ENCODE results near the gene YBX2.
A peak's percentile ranks its signal among the peaks of the same experiment; 100 is the strongest.

The YBX2 gene

DNA sequence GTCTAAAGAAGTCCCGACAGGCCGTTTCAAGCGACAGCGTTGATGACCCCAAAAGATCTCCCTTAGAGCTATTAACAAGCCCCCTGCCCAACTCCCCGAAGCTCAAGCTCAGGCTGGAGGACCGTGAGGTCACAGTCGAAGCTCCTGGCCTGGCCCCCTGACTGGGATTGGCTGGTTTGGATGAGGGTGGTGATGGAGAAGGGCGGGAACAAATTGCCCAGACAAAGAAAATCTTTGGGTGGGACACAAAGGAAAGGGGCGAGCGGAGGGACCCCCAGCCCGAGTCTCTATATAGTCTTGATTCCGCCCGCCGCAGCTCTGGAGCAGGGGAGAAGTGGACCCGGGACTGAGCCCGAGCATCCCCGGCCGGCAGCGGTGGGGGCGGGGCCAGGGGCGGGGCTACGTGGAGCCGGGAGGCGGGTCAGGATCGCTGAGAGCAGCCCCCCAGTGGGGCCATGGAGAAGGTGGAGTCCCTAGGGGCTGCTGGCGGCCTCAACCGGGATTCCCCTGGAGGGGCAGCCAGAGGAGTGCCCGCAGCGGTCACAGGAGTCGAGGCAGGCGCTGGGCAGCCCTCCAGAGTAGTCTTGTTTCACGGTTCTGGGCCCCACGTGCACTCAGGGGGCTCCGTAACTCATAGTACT is 35.7 kb upstream of the YBX2 start:
- peak overlapping the region; percentile 91 for H3K9ac ChIP-seq (ENCODE audit: low read length)
- H3K9me3 ChIP-seq (ENCODE audit: control insufficient read depth, low read depth, low read length) = no peaks in the 10 kb centered on the region
- H3K27ac ChIP-seq (ENCODE audit: low read length) = peak overlapping the region; percentile 96
- peaks cover 11% of the 10 kb centered on the region for H3K36me3 ChIP-seq (ENCODE audit: control insufficient read depth, low read depth, low read length)
- H3K4me1 ChIP-seq (ENCODE audit: control insufficient read depth, low read depth, low read length) = no peaks in the 10 kb centered on the region
- H3K27me3 ChIP-seq (ENCODE audit: control insufficient read depth, insufficient read depth, low read length) = no peaks in the 10 kb centered on the region
- H3K4me3 ChIP-seq (ENCODE audit: low read length) = peak overlapping the region; percentile 97

DNA sequence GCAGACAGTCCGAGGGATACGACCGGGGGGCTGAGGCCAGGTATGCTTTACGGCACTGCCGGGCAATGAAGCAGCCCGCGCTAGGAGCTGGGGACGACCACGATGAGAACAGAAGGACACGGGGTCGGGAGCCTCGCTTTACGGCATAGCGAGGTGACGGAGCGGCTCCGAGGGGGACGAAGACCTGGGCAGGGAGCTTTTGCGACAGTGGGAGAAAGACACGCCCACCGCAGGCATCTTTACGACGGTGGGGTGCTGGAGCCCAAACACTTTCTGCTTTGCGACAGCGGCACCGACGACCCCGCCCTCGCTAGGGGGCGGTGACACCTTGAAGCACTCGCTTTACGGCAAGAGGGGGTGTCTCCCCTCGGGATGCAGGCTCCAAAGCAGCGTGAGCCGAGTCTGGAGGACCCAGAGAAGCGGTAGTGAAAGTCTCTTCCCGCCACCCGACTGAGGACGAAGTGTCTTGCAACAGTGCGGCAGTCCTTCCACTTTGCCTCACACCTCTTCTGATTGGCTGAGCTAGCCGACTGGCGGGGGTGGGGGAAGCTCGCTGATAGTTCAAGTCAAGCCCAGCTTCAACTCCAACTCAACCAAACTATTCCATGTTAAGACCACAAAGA is 35.0 kb upstream of the YBX2 start:
- Histone ChIP-seq H3K9ac (ENCODE audit: low read length) (peak overlapping the region; percentile 91), H3K27me3 (ENCODE audit: control insufficient read depth, insufficient read depth, low read length) (no peaks in the 10 kb centered on the region), H3K27ac (ENCODE audit: low read length) (peak overlapping the region; percentile 96), H3K36me3 (ENCODE audit: control insufficient read depth, low read depth, low read length) (peaks cover 11% of the 10 kb centered on the region), H3K9me3 (ENCODE audit: control insufficient read depth, low read depth, low read length) (no peaks in the 10 kb centered on the region), H3K4me1 (ENCODE audit: control insufficient read depth, low read depth, low read length) (no peaks in the 10 kb centered on the region), H3K4me3 (ENCODE audit: low read length) (peak overlapping the region; percentile 97)

DNA sequence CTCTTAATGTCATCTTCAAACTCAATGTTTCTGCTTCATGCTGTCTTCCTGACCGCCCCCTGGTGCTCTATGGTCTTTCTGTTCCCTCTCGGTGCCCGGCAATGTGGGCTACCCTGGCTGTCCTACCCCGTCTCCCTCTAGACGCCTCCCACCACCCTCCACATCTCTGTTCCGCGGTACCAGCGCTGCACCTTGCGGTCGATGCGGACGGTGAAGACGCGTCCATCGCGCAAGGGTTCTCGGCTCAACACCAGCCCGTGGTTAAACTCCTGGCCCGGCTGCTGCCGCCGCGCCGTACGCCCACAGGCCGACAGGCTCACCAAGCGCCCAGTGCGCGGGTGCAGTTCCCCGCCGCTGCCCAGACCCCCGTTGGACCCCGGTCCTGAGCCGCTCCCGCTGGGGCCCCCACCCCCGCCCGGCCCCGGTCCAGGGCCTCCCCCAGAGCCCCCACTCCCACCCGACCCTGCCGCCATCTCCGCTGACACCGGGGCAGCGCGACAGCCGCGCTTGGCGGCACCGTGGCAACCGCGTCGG is 34.5 kb upstream of the YBX2 start, which contains the start of gene NEURL4:
Gene NEURL4, minus strand, starts transcription at position 496 of the 534 bp plus-strand sequence. Its CDS starts 23 bp downstream, at position 473.
- Histone ChIP-seq H3K27ac (ENCODE audit: low read length) (peak within 1 kb of the TSS; percentile 96), H3K4me1 (ENCODE audit: control insufficient read depth, low read depth, low read length) (no peaks in the 10 kb centered on the region), H3K27me3 (ENCODE audit: control insufficient read depth, insufficient read depth, low read length) (no peaks in the 10 kb centered on the region), H3K36me3 (ENCODE audit: control insufficient read depth, low read depth, low read length) (peaks cover 11% of the 10 kb centered on the region), H3K9me3 (ENCODE audit: control insufficient read depth, low read depth, low read length) (no peaks in the 10 kb centered on the region), H3K9ac (ENCODE audit: low read length) (peak within 1 kb of the TSS; percentile 91), H3K4me3 (ENCODE audit: low read length) (peak within 1 kb of the TSS; percentile 97)

GRCh38 chr17:7328009-7328408 is 33.6 kb upstream of the YBX2 start:
- Histone ChIP-seq H3K4me1 (ENCODE audit: control insufficient read depth, low read depth, low read length) (no peaks in the 10 kb centered on the region), H3K27me3 (ENCODE audit: control insufficient read depth, insufficient read depth, low read length) (no peaks in the 10 kb centered on the region), H3K4me3 (ENCODE audit: low read length) (peak overlapping the region; percentile 97), H3K9me3 (ENCODE audit: control insufficient read depth, low read depth, low read length) (no peaks in the 10 kb centered on the region), H3K36me3 (ENCODE audit: control insufficient read depth, low read depth, low read length) (peaks cover 17% of the 10 kb centered on the region), H3K9ac (ENCODE audit: low read length) (no peak overlapping the region), H3K27ac (ENCODE audit: low read length) (no peak overlapping the region)

DNA sequence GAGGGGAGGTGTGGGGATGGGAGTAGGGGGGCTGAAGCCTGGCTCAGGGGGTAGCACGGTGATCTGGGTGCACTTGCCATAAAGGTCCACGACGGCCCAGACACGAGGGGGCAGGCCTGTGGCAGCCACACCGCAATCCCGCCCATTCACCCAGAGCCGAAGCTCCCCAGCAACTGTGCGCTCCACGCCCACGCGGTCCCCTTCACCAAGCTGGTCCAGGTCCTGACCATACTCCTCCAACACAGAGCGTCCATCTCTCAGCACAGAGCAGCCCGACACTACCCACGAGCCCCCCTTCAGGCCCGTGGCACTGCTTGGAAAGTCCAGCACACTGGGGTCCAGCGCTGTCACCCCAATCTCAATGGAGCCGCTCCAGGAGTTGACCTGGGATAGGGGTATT is 33.1 kb upstream of the YBX2 start:
- Histone ChIP-seq H3K27ac (ENCODE audit: low read length) (no peak overlapping the region), H3K4me1 (ENCODE audit: control insufficient read depth, low read depth, low read length) (no peaks in the 10 kb centered on the region), H3K27me3 (ENCODE audit: control insufficient read depth, insufficient read depth, low read length) (no peaks in the 10 kb centered on the region), H3K36me3 (ENCODE audit: control insufficient read depth, low read depth, low read length) (peaks cover 22% of the 10 kb centered on the region), H3K9ac (ENCODE audit: low read length) (no peak overlapping the region), H3K4me3 (ENCODE audit: low read length) (no peak overlapping the region), H3K9me3 (ENCODE audit: control insufficient read depth, low read depth, low read length) (no peaks in the 10 kb centered on the region)

DNA sequence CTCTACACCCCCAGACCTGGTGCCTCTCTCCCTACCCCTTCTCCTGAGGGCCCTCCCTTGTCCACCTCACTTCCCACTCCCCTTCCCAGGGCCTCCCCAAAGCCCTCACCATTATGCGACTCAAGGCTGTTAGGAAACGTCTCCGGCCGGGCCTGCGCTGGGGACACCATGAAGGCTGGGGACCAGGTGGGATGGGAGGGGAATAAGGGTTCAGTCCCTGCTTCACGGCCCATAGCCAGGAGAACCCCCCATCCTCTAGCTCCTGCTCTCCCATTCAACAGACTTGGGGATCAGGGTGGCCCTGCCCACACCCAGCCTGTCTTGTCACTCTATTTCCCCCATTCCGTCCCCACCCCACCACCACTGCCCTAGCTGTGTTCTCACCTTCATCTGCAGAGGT is 32.6 kb upstream of the YBX2 start:
- H3K36me3 ChIP-seq (ENCODE audit: control insufficient read depth, low read depth, low read length) = peaks cover 26% of the 10 kb centered on the region
- H3K27me3 ChIP-seq (ENCODE audit: control insufficient read depth, insufficient read depth, low read length) = no peaks in the 10 kb centered on the region
- no peak overlapping the region for H3K4me3 ChIP-seq (ENCODE audit: low read length)
- no peak overlapping the region for H3K9ac ChIP-seq (ENCODE audit: low read length)
- H3K4me1 ChIP-seq (ENCODE audit: control insufficient read depth, low read depth, low read length) = no peaks in the 10 kb centered on the region
- no peak overlapping the region for H3K27ac ChIP-seq (ENCODE audit: low read length)
- H3K9me3 ChIP-seq (ENCODE audit: control insufficient read depth, low read depth, low read length) = no peaks in the 10 kb centered on the region

DNA sequence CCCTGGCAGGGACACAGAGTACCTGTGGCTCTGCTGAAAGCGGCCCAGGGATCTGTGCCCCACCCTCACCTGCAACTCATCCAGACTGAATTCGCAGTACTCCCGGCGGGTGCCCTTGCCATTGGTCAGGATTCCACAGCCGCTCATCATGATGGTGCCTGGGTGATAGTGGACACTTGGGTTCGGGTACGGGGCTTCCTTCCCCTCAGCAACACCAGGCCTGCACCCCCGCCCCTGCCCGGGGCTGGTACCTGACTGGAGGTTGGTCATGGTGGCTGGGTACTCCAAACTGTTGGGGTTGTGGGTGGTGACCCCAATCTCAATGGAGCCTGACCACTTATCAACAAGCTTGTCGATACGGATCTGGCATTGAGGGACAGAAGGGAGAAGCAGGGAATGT is 31.7 kb upstream of the YBX2 start:
- H3K27ac ChIP-seq (ENCODE audit: low read length) = no peak overlapping the region
- no peak overlapping the region for H3K9ac ChIP-seq (ENCODE audit: low read length)
- no peak overlapping the region for H3K4me3 ChIP-seq (ENCODE audit: low read length)
- no peaks in the 10 kb centered on the region for H3K4me1 ChIP-seq (ENCODE audit: control insufficient read depth, low read depth, low read length)
- no peaks in the 10 kb centered on the region for H3K27me3 ChIP-seq (ENCODE audit: control insufficient read depth, insufficient read depth, low read length)
- H3K36me3 ChIP-seq (ENCODE audit: control insufficient read depth, low read depth, low read length) = peaks cover 34% of the 10 kb centered on the region
- no peaks in the 10 kb centered on the region for H3K9me3 ChIP-seq (ENCODE audit: control insufficient read depth, low read depth, low read length)

GRCh38 chr17:7325031-7325528 is 30.6 kb upstream of the YBX2 start:
- Histone ChIP-seq H3K27ac (ENCODE audit: low read length) (no peak overlapping the region), H3K36me3 (ENCODE audit: control insufficient read depth, low read depth, low read length) (peaks cover 45% of the 10 kb centered on the region), H3K27me3 (ENCODE audit: control insufficient read depth, insufficient read depth, low read length) (no peaks in the 10 kb centered on the region), H3K4me3 (ENCODE audit: low read length) (no peak overlapping the region), H3K9me3 (ENCODE audit: control insufficient read depth, low read depth, low read length) (no peaks in the 10 kb centered on the region), H3K9ac (ENCODE audit: low read length) (no peak overlapping the region), H3K4me1 (ENCODE audit: control insufficient read depth, low read depth, low read length) (no peaks in the 10 kb centered on the region)

- Histone ChIP-seq H3K4me1 (ENCODE audit: control insufficient read depth, low read depth, low read length) (no peaks in the 10 kb centered on the region), H3K27ac (ENCODE audit: low read length) (no peak overlapping the region), H3K4me3 (ENCODE audit: low read length) (no peak overlapping the region), H3K27me3 (ENCODE audit: control insufficient read depth, insufficient read depth, low read length) (no peaks in the 10 kb centered on the region), H3K36me3 (ENCODE audit: control insufficient read depth, low read depth, low read length) (peaks cover 45% of the 10 kb centered on the region), H3K9me3 (ENCODE audit: control insufficient read depth, low read depth, low read length) (no peaks in the 10 kb centered on the region), H3K9ac (ENCODE audit: low read length) (no peak overlapping the region)
Measured at GRCh38 chr17:7324438-7324779, 30.0 kb upstream of the YBX2 start.

DNA sequence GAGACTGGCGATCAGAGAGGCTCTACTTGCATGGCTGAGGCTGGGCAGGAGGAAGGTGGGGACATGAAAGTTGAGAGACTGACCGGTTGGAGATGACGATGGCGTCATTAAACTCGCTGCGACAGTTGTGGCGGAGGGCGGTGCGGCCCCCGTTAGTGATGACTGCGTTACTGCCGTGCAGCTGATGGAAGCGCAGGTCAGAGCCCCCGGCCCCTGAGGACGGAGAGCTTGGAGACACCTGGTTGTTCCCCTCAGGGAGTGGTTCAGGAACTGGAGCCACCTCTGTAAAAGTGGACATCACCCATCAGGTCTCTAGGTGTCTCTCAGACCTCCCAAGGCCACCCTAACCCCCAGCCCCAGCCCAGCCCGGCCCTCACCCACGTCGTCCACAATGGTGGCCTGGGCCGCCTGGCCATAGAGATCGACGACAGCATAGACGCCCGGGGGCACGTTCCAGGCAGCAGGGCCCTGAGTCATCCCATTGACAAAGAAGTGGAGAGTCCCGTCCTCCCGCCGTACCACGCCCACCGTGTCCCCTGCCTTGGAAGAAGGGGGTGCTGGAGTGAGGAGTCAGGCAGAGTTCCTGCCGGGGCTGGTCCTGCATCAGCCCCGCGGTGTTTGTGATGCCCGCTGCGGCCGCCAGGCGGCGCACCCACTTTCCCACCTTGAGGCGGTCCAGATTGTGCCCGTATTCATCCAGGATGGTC is 29.4 kb upstream of the YBX2 start:
- H3K27ac ChIP-seq (ENCODE audit: low read length) = no peak overlapping the region
- no peaks in the 10 kb centered on the region for H3K27me3 ChIP-seq (ENCODE audit: control insufficient read depth, insufficient read depth, low read length)
- H3K4me1 ChIP-seq (ENCODE audit: control insufficient read depth, low read depth, low read length) = no peaks in the 10 kb centered on the region
- no peak overlapping the region for H3K9ac ChIP-seq (ENCODE audit: low read length)
- no peak overlapping the region for H3K4me3 ChIP-seq (ENCODE audit: low read length)
- no peaks in the 10 kb centered on the region for H3K9me3 ChIP-seq (ENCODE audit: control insufficient read depth, low read depth, low read length)
- H3K36me3 ChIP-seq (ENCODE audit: control insufficient read depth, low read depth, low read length) = peaks cover 45% of the 10 kb centered on the region

- Histone ChIP-seq H3K27ac (ENCODE audit: low read length) (no peak overlapping the region), H3K9me3 (ENCODE audit: control insufficient read depth, low read depth, low read length) (no peaks in the 10 kb centered on the region), H3K9ac (ENCODE audit: low read length) (no peak overlapping the region), H3K36me3 (ENCODE audit: control insufficient read depth, low read depth, low read length) (peaks cover 53% of the 10 kb centered on the region), H3K27me3 (ENCODE audit: control insufficient read depth, insufficient read depth, low read length) (no peaks in the 10 kb centered on the region), H3K4me3 (ENCODE audit: low read length) (no peak overlapping the region), H3K4me1 (ENCODE audit: control insufficient read depth, low read depth, low read length) (no peaks in the 10 kb centered on the region)
Measured at GRCh38 chr17:7322520-7323194, 28.2 kb upstream of the YBX2 start.
